Pancreas (tissue), 10 donors: ENCODE measurements around the gene UBE2K. TPM values are rescaled to one million over a fixed set of nuclear protein-coding genes. Genes with fewer than 3 reads are reported as not detected.

Experiments
- ATAC-seq, 4 donors: fragments of 200-7000 bp; cut with Tn5 transposase; one replicate each; pipeline versions ENCODE4 v1.8.0 to v1.9.1; 2020; ENCODE audit warnings: mild to moderate bottlenecking in 4 of 4, moderate library complexity in 4 of 4
- DNase-seq, 6 donors: peaks; one replicate each; pipeline ENCODE4 v3.0.0-alpha.2; 2020
- FAIRE-seq: peaks from 2 replicates; lab custom pipeline; 2012; peaks lifted over from hg19 to GRCh38; lab: Jason Lieb, UNC
- H3K27ac ChIP-seq, 4 donors: fragments of 200-600 bp; sonication (generic); 1 replicate in 3 of 4; 2 replicates in 1 of 4; pipeline versions ENCODE4 v1.5.0 to v1.8.0; 2020
- H3K27me3 ChIP-seq, 4 donors: fragments of 200-600 bp; one replicate each; pipeline ENCODE4 v1.8.0; 2021
- H3K36me3 ChIP-seq, 3 donors: fragments of 200-600 bp; sonication (generic) in 1 of 3; one replicate each; pipeline versions ENCODE4 v1.5.0 to v1.8.0; 2020 to 2021
- H3K4me1 ChIP-seq, 3 donors: fragments of 200-600 bp; one replicate each; pipeline ENCODE4 v1.8.0; 2021
- H3K4me3 ChIP-seq, 4 donors: fragments of 200-600 bp; sonication (generic) in 2 of 4; one replicate each; pipeline versions ENCODE4 v1.5.0 to v1.8.0; 2020 to 2021
- H3K9me3 ChIP-seq, 4 donors: fragments of 200-600 bp; one replicate each; pipeline ENCODE4 v1.8.0; 2021
- WGBS, 2 donors: extraction: QIAGEN DNeasy Blood & Tissue Kit; methylation state at CpG; one replicate each; pipeline ENCODE4 v1.1.7; 2013; 5-methylcytosine and 5-hydroxymethylcytosine counted together
- intact Hi-C, 3 donors: fragments of 100-400 bp; cut with DNase I; formaldehyde crosslinking; loops; one replicate each; pipeline versions ENCODE4 v1.11.1 to v1.14.2; 2022
- polyA plus RNA-seq, 2 donors: library from polyadenylated mRNA; stranded (reverse); fragments of 200-250 nt; gene quantifications; one replicate each; pipeline ENCODE4 v1.2.3, GENCODE V29; 2013
- total RNA-seq, 6 donors: library from RNA; stranded (reverse); fragmentation: NEBNext Ultra II Directional in 4 of 6; extraction: Animal tissue kit (Norgen Biotek cat#: 25700) in 4 of 6; gene quantifications; one replicate each; pipeline versions ENCODE4 v1.2.1 to v1.2.4, GENCODE V29; 2021 to 2023
- TF ChIP-seq, protein P1 (sequence below), 4 donors: fragments of 200-600 bp; sonication (generic) in 3 of 4; IDR thresholded peaks; one replicate each; pipeline versions ENCODE4 v1.5.0 to v1.8.0; 2021; ENCODE audit warnings: antibody characterized with exemption in 4 of 4
- donor health status: healthy with polysubstance abuse.
- donor health status: DM: no; HTN: no; CAD: no; lungs with moderate emphysema.
- donor health status: DM: no; HTN: no; CAD: no.
- donor health status: control.
- donor health status: control.
- donor health status: Bipolar disorder and iron deficiency.
- donor health status: DM: yes; HTN: yes; CAD: no.
- donor health status: DM: no; HTN: no; CAD: no.
- donor health status: DM: no; HTN: no; CAD: no.
- donor health status: DM: yes; HTN: yes; CAD: no.

UBE2K gene
- total and polyA plus RNA-seq, 8 donors = 14.1 to 32.4 (median 19.3) TPM

- H3K9me3 ChIP-seq = no peaks in the 10 kb centered on the region
These were observed 43.5 kb downstream of the UBE2K start for GRCh38 chr4:39741401-39741800.

DNA sequence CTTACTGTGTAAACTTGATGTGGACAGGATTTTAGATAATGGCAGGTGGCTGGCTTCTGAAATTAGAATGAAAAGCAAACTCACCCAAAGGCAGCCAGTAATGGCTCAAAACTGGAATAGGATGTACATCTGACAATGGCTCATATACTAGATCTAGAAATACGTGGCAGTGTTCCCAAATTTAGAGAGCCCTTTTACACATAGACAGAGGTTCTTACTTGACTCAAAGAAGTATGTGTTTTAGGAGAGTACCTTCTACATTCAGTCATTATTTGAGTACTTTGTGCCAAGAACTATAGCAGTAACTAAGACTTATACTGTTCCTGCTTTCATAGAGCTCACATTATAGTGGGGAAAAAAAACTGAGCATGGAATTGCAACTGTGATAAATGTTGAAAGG lies 48.0 kb downstream of the UBE2K start:
- intact Hi-C loops = no loop called here
- TF ChIP-seq, protein P1, sequence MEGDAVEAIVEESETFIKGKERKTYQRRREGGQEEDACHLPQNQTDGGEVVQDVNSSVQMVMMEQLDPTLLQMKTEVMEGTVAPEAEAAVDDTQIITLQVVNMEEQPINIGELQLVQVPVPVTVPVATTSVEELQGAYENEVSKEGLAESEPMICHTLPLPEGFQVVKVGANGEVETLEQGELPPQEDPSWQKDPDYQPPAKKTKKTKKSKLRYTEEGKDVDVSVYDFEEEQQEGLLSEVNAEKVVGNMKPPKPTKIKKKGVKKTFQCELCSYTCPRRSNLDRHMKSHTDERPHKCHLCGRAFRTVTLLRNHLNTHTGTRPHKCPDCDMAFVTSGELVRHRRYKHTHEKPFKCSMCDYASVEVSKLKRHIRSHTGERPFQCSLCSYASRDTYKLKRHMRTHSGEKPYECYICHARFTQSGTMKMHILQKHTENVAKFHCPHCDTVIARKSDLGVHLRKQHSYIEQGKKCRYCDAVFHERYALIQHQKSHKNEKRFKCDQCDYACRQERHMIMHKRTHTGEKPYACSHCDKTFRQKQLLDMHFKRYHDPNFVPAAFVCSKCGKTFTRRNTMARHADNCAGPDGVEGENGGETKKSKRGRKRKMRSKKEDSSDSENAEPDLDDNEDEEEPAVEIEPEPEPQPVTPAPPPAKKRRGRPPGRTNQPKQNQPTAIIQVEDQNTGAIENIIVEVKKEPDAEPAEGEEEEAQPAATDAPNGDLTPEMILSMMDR (IDR thresholded peaks at IDR 0.05) = no peak
- Histone ChIP-seq H3K9me3 (no peaks in the 10 kb centered on the region), H3K27me3 (no peaks in the 10 kb centered on the region), H3K27ac (no peak overlapping the region), H3K4me1 (no peaks in the 10 kb centered on the region), H3K36me3 (peaks cover 0 to 5% (median 0%) of the 10 kb centered on the region in 3 donors), H3K4me3 (no peak overlapping the region)
- WGBS, 2 donors = 78 to 79% methylated on average over 1 of the region's 1 CpG
- ATAC-seq = no peak
- no peak for DNase-seq
- no peak for FAIRE-seq

More at GRCh38 chr4:39741401-39741800, 43.5 kb downstream of the UBE2K start:
- DNase-seq = no peak
- no peak overlapping the region for H3K27ac ChIP-seq
- no peaks in the 10 kb centered on the region for H3K4me1 ChIP-seq
- intact Hi-C loops = no loop called here
- peak; percentile 32 for FAIRE-seq
- TF ChIP-seq, protein P1 (IDR thresholded peaks at IDR 0.05) = no peak
- no peaks in the 10 kb centered on the region for H3K27me3 ChIP-seq
- 83% methylated on average over 2 of the region's 2 CpGs for WGBS, 2 donors
- no peak overlapping the region for H3K4me3 ChIP-seq
- no peaks in the 10 kb centered on the region for H3K36me3 ChIP-seq
- no peak for ATAC-seq

GRCh38 chr4:39750216-39750615 lies 52.3 kb downstream of the UBE2K start:
- DNase-seq = no peak
- H3K4me1 ChIP-seq = no peaks in the 10 kb centered on the region
- TF ChIP-seq, protein P1 (IDR thresholded peaks at IDR 0.05) = no peak
- H3K27ac ChIP-seq = no peak overlapping the region
- intact Hi-C loops = no loop called here
- ATAC-seq = no peak
- peaks cover 0 to 5% (median 0%) of the 10 kb centered on the region in 3 donors for H3K36me3 ChIP-seq
- no peak for FAIRE-seq
- no peak overlapping the region for H3K4me3 ChIP-seq
- no peaks in the 10 kb centered on the region for H3K9me3 ChIP-seq
- WGBS, 2 donors = 53% methylated on average over 3 of the region's 3 CpGs
- no peaks in the 10 kb centered on the region for H3K27me3 ChIP-seq

- Histone ChIP-seq H3K4me1 (no peaks in the 10 kb centered on the region), H3K4me3 (no peak overlapping the region), H3K27me3 (no peaks in the 10 kb centered on the region), H3K36me3 (peaks cover 0 to 3% (median 0%) of the 10 kb centered on the region in 3 donors), H3K9me3 (no peaks in the 10 kb centered on the region), H3K27ac (no peak overlapping the region)
- TF ChIP-seq, protein P1 (IDR thresholded peaks at IDR 0.05) = no peak
- ATAC-seq (peak in 1 of 4 donors; percentile 23), DNase-seq (no peak), FAIRE-seq (no peak)
- WGBS, 2 donors = 91 to 92% methylated on average over 6 of the region's 6 CpGs
- intact Hi-C loops = no loop called here
These were observed 56.4 kb downstream of the UBE2K start for GRCh38 chr4:39754309-39754708.

- Histone ChIP-seq H3K4me1 (no peaks in the 10 kb centered on the region), H3K4me3 (no peak overlapping the region), H3K36me3 (peaks cover 0 to 7% (median 0%) of the 10 kb centered on the region in 3 donors), H3K27me3 (no peaks in the 10 kb centered on the region), H3K9me3 (no peaks in the 10 kb centered on the region), H3K27ac (no peak overlapping the region)
- no peak for ATAC-seq
- no peak for FAIRE-seq
- DNase-seq = no peak
- TF ChIP-seq, protein P1 (IDR thresholded peaks at IDR 0.05) = no peak
- intact Hi-C loops = no loop called here
- WGBS, 2 donors = 93 to 99% methylated on average over 2 of the region's 2 CpGs
These were observed 58.2 kb downstream of the UBE2K start for GRCh38 chr4:39756159-39756558.
